Nephron progenitor cell (in vitro differentiated cells): ENCODE measurements around the gene ZBTB18.
A peak's percentile ranks its signal among the peaks of the same experiment; 100 is the strongest.
"Not testable (repeated sequence)": the region's sequence is repeated elsewhere in the genome, so short reads cannot be mapped to it uniquely, and the experiment has no call there.

ENCODE experiments used
- DNase-seq: peaks from one replicate; pipeline ENCODE4 v3.0.0; 2021
- H3K27ac Mint-ChIP-seq: 2 replicates; pipeline ENCODE4 v1.8.0; 2021; ENCODE audit warnings: mild to moderate bottlenecking, moderate library complexity, mixed read lengths
- H3K27me3 Mint-ChIP-seq: 2 replicates; pipeline ENCODE4 v1.8.0; 2021; ENCODE audit warnings: mild to moderate bottlenecking, low read depth, mixed read lengths; ENCODE audit not compliant: poor library complexity
- H3K36me3 Mint-ChIP-seq: 2 replicates; pipeline ENCODE4 v1.8.0; 2021; ENCODE audit warnings: low read depth, mixed read lengths
- H3K4me1 Mint-ChIP-seq: 2 replicates; pipeline ENCODE4 v1.8.0; 2021; ENCODE audit warnings: mixed read lengths
- H3K4me3 Mint-ChIP-seq: 2 replicates; pipeline ENCODE4 v1.8.0; 2021; ENCODE audit warnings: mild to moderate bottlenecking, moderate library complexity, mixed read lengths
- H3K9me3 Mint-ChIP-seq: 2 replicates; pipeline ENCODE4 v1.8.0; 2021; ENCODE audit warnings: mild to moderate bottlenecking, moderate library complexity, mixed read lengths
- TF ChIP-seq, protein P1 (sequence below): fragments of 200-600 bp; sonication (generic); IDR thresholded peaks from 2 replicates; pipeline ENCODE4 v1.5.0; 2021; ENCODE audit warnings: antibody characterized with exemption

The ZBTB18 gene

DNA sequence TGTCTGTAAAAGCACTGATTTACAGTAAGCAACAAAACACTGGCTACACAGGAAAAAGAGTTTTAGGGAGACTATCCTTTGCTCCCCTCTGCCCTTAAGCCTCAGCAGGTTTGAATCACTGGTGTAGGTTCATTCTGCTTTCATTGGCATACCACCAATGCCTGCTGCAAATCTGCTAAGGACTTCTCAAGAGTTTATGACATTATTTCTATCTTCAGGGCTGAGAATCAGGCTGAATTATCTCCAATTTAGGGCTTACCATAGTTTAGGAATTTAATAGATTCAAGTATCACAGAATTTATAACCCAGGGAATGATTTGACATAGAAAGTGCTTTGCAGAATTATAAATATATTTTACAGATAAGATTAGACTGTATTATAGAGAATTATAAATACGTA is 6.7 kb upstream of the ZBTB18 start:
- DNase-seq, result no peak
- Mint-ChIP-seq H3K36me3 (no peaks in the 10 kb centered on the region), H3K27ac (no peak overlapping the region), H3K4me3 (no peak overlapping the region), H3K4me1 (peaks cover 12% of the 10 kb centered on the region), H3K9me3 (no peaks in the 10 kb centered on the region), H3K27me3 (peaks cover 34% of the 10 kb centered on the region)
- TF ChIP-seq, protein P1, sequence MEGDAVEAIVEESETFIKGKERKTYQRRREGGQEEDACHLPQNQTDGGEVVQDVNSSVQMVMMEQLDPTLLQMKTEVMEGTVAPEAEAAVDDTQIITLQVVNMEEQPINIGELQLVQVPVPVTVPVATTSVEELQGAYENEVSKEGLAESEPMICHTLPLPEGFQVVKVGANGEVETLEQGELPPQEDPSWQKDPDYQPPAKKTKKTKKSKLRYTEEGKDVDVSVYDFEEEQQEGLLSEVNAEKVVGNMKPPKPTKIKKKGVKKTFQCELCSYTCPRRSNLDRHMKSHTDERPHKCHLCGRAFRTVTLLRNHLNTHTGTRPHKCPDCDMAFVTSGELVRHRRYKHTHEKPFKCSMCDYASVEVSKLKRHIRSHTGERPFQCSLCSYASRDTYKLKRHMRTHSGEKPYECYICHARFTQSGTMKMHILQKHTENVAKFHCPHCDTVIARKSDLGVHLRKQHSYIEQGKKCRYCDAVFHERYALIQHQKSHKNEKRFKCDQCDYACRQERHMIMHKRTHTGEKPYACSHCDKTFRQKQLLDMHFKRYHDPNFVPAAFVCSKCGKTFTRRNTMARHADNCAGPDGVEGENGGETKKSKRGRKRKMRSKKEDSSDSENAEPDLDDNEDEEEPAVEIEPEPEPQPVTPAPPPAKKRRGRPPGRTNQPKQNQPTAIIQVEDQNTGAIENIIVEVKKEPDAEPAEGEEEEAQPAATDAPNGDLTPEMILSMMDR, result no peak

DNA sequence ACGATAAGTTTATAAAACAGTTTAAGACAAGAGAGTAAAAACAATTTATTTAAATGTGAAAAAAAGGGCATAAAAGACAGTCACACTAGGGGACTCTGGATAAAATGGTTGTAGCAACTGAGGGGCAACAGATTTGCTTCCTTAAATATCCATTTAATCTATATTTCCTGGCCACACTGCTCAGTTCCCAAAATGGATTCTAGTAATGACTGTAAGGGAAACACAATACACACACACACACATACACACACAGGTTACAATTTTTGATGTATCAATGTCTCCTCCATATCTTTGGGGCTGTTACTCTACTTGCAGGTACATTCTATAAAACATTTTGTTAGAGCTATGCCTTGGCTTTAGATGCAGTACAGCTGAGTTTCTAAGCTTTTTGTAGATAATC is 4.8 kb upstream of the ZBTB18 start:
- Mint-ChIP-seq H3K27me3 (peaks cover 30% of the 10 kb centered on the region), H3K4me1 (peaks cover 12% of the 10 kb centered on the region), H3K4me3 (peak overlapping the region; percentile 97)
- not testable (repeated sequence) for H3K9me3 Mint-ChIP-seq, H3K27ac Mint-ChIP-seq, DNase-seq, H3K36me3 Mint-ChIP-seq

DNA sequence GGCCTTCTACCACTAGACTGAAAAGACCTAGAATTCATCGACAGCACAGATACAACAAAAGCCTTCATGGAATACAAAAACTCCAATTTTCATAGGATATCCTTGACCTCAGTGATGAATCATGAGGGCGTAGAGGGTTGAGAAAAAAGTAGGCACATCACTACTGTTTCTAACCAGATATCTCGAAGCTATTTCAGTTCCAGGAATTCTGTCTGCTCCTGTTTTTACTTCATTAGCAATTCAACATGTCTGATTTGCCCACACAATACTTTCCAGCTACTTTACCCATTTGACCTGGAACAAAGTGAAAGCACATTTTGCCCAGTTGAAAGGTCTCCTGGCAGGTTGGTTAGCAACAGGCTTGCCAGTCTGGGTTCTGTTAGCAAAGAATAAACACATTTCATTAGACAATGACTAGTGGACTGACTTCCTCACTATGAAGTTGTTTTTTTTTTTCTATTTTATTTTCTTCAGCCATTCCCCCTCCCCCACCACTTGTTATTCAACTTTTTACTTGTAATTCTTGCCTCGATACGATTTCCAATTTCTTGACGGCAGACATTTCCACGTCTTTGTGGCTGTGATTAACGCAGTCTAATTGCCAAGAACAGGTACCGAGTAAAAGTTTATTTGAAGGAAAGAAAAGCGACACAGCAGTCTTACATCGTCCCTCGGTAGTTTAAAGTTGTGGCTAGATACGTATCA is 4.0 kb upstream of the ZBTB18 start:
- no peak for DNase-seq
- peaks cover 12% of the 10 kb centered on the region for H3K4me1 Mint-ChIP-seq
- H3K27me3 Mint-ChIP-seq, result peaks cover 28% of the 10 kb centered on the region
- H3K27ac Mint-ChIP-seq, result peak overlapping the region; percentile 99
- H3K36me3 Mint-ChIP-seq, result no peaks in the 10 kb centered on the region
- H3K9me3 Mint-ChIP-seq, result no peaks in the 10 kb centered on the region
- TF ChIP-seq, protein P1, result no peak
- H3K4me3 Mint-ChIP-seq, result peak overlapping the region; percentile 97

DNA sequence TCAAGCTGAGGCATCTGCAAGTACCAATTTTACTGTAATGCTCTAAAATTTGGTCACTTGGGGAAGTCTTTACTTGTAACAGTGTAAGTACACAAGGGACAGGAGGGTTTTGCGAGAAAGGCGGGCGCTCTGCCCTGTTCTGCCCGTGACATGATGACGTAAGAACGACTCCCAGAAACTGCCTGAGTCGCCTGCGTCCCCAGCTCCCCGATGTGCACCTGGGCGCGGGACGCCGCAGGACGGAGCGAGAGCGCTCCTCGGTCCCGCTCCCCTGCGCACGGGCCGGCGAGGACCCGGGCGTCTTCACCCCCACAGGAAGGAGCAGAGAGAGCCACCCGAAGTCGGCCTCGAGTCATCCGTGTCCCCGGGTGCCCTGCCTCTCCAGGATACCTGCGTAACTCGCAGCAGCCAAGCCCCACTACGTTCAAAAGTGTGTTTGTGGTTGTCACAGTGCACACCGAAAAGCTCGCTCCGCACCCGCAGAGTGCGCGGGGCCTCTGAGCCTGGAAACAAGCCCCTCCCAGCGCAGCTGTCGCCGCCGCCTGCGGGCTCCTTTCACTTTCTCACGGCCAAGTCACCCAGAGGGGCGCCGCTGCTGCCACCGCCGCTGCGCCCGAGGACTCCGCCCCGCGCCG is 3.3 kb upstream of the ZBTB18 start:
- H3K9me3 Mint-ChIP-seq, result no peaks in the 10 kb centered on the region
- peaks cover 26% of the 10 kb centered on the region for H3K27me3 Mint-ChIP-seq
- peak overlapping the region; percentile 99 for H3K27ac Mint-ChIP-seq
- DNase-seq, result no peak
- H3K4me1 Mint-ChIP-seq, result peaks cover 12% of the 10 kb centered on the region
- no peaks in the 10 kb centered on the region for H3K36me3 Mint-ChIP-seq
- TF ChIP-seq, protein P1, result no peak
- peak overlapping the region; percentile 97 for H3K4me3 Mint-ChIP-seq

DNA sequence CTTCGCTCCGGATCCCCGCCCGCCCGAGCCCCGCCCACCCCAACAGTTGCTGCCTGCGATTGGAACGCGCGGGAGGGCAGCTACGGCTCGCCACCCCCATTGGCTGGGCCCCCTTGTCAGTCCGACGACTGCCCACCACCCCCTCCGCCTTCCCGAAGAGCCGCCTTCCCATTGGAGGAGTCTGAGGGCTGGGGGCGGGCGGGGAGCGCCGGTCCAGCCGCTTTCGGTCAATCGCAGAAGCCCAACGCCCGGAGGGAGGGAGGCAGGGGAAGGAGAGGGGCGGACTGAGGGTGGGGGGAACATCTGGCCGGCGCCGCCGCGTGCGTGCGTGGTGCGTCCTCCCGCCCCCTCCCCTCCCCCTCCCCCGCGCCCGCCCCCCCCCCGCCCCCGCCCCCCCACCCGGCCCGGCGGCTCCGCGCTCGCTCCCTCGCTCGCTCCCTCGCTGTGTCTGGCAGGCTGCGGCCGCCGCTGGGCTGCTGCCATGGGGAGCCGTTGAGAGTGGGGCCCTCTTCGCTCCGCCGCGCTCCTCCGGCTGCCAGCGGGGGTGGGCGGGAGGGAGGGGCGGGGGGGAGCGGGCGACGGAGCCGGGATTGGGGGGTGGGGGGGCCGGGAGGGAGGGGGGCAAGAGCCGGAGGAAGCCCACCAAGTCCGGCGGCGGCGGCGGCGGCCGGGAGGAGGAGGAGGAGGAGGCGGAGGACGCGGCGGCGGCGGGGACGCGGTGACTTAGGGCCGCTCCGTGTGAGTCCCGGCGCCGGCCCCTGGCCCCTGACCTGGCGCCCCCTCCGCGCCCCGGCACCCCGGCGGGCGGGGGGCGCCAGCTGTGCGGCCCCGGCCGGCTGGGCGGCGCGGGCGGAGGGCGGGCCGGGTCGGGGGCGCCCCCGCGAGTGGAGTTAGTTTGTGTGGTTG is 2.6 kb upstream of the ZBTB18 start:
- Mint-ChIP-seq H3K36me3 (no peaks in the 10 kb centered on the region), H3K27ac (no peak overlapping the region), H3K4me3 (peak overlapping the region; percentile 68), H3K27me3 (peaks cover 23% of the 10 kb centered on the region), H3K4me1 (peaks cover 12% of the 10 kb centered on the region), H3K9me3 (no peaks in the 10 kb centered on the region)
- TF ChIP-seq, protein P1, result no peak
- peak; percentile 96 for DNase-seq
